Sigmoid colon (tissue), 7 donors: ENCODE measurements around the gene COP1. TPM values are rescaled to one million over a fixed set of nuclear protein-coding genes. Genes with fewer than 3 reads are reported as not detected.

Experiments
- DNase-seq: peaks from one replicate; pipeline ENCODE4 v3.0.0-alpha.2; 2019
- H3K27ac ChIP-seq, 4 donors: fragments of 200-600 bp; sonication (generic); one replicate each; pipeline ENCODE4 v1.5.1; 2016 to 2019; ENCODE audit warnings: mild to moderate bottlenecking in 1 of 4
- H3K27me3 ChIP-seq, 3 donors: fragments of 200-600 bp; sonication (generic); one replicate each; pipeline ENCODE4 v1.5.1; 2019; ENCODE audit warnings: mild to moderate bottlenecking in 1 of 3
- H3K36me3 ChIP-seq, 4 donors: fragments of 200-600 bp; sonication (generic); one replicate each; pipeline ENCODE4 v1.5.1; 2016 to 2019
- H3K4me1 ChIP-seq, 4 donors: fragments of 200-600 bp; sonication (generic); one replicate each; pipeline ENCODE4 v1.5.1; 2017 to 2019
- H3K4me3 ChIP-seq, 4 donors: fragments of 200-600 bp; sonication (generic); one replicate each; pipeline ENCODE4 v1.5.1; 2017 to 2019; ENCODE audit warnings: mild to moderate bottlenecking in 2 of 4, moderate library complexity in 1 of 4
- H3K9me3 ChIP-seq, 4 donors: fragments of 200-600 bp in 3 of 4; sonication (generic) in 3 of 4; one replicate each; pipeline versions ENCODE4 v1.5.1 to v1.6.1; 2013 to 2019
- CTCF ChIP-seq, 4 experiments: fragments of 450-650 bp in 3 of 4; fragments of 200-600 bp in 1 of 4; IDR thresholded peaks; one replicate each; pipeline ENCODE4 v1.5.1; 2016 to 2019; ENCODE audit warnings: antibody characterized with exemption in 4 of 4, mild to moderate bottlenecking in 3 of 4, moderate library complexity in 2 of 4
- EP300 ChIP-seq, 4 donors: sonication (generic); formaldehyde crosslinking; IDR thresholded peaks; one replicate each; pipeline ENCODE4 v1.6.1; 2017; ENCODE audit warnings: antibody characterized with exemption in 4 of 4
- POLR2A ChIP-seq, 2 donors: fragments of 450-650 bp; IDR thresholded peaks; one replicate each; pipeline ENCODE4 v1.6.1; 2016; ENCODE audit warnings: antibody characterized with exemption in 2 of 2, mild to moderate bottlenecking in 2 of 2, moderate library complexity in 2 of 2
- POLR2AphosphoS5 ChIP-seq, 4 donors: sonication (generic); formaldehyde crosslinking; IDR thresholded peaks; one replicate each; pipeline ENCODE4 v1.6.1; 2017; ENCODE audit warnings: antibody characterized with exemption in 4 of 4
- WGBS, 2 donors: extraction: QIAGEN DNeasy Blood & Tissue Kit; methylation state at CpG; one replicate each; pipeline ENCODE4 v1.1.7; 2013; 5-methylcytosine and 5-hydroxymethylcytosine counted together
- intact Hi-C: fragments of 100-400 bp; cut with DNase I; formaldehyde crosslinking; loops from one replicate; pipeline ENCODE4 v1.15.1; 2023
- polyA plus RNA-seq, 3 donors: library from polyadenylated mRNA; stranded (reverse); fragments of 200-250 nt; gene quantifications; one replicate each; pipeline ENCODE4 v1.2.3, GENCODE V29; 2013
- total RNA-seq, 4 donors: library from RNA; depleted of rRNA; stranded (reverse); fragments of >200 nt; gene quantifications; one replicate each; pipeline ENCODE4 v1.1.0, GENCODE V29; 2016
- donor health status: healthy with polysubstance abuse.
- donor health status: Bipolar disorder and iron deficiency.
- donor health status: healthy.

COP1 gene
- total and polyA plus RNA-seq, 7 donors, result 33.9 to 64.5 (median 55.9) TPM

GRCh38 chr1:175918364-175918801 lies 288.7 kb downstream of the COP1 start:
- intact Hi-C loops, result no loop called here
- TF ChIP-seq POLR2AphosphoS5 (IDR thresholded peaks at IDR 0.05) (no peak), CTCF (IDR thresholded peaks at IDR 0.05) (no peak), EP300 (IDR thresholded peaks at IDR 0.05) (no peak), POLR2A (IDR thresholded peaks at IDR 0.05) (no peak)
- peaks cover 0 to 6% (median 0%) of the 10 kb centered on the region in 4 donors for H3K4me1 ChIP-seq
- H3K9me3 ChIP-seq, result no peaks in the 10 kb centered on the region
- no peak overlapping the region for H3K27ac ChIP-seq
- no peaks in the 10 kb centered on the region for H3K36me3 ChIP-seq
- WGBS, 2 donors, result 86 to 91% methylated on average over 2 of the region's 2 CpGs
- H3K27me3 ChIP-seq, result no peaks in the 10 kb centered on the region
- no peak for DNase-seq
- H3K4me3 ChIP-seq, result no peak overlapping the region

GRCh38 chr1:175914115-175914514 lies 293.0 kb downstream of the COP1 start:
- TF ChIP-seq CTCF (IDR thresholded peaks at IDR 0.05) (no peak), EP300 (IDR thresholded peaks at IDR 0.05) (no peak), POLR2AphosphoS5 (IDR thresholded peaks at IDR 0.05) (no peak), POLR2A (IDR thresholded peaks at IDR 0.05) (no peak)
- no peak overlapping the region for H3K4me3 ChIP-seq
- no peak for DNase-seq
- H3K9me3 ChIP-seq, result peaks cover 7 to 13% (median 11%) of the 10 kb centered on the region in 4 donors
- H3K4me1 ChIP-seq, result no peaks in the 10 kb centered on the region
- intact Hi-C loops, result no loop called here
- H3K27me3 ChIP-seq, result no peaks in the 10 kb centered on the region
- no peaks in the 10 kb centered on the region for H3K36me3 ChIP-seq
- 85 to 90% methylated on average over 2 of the region's 2 CpGs for WGBS, 2 donors
- H3K27ac ChIP-seq, result no peak overlapping the region

GRCh38 chr1:175911138-175911537 lies 295.9 kb downstream of the COP1 start:
- 87 to 96% methylated on average over 1 of the region's 1 CpG for WGBS, 2 donors
- peaks cover 7 to 13% (median 11%) of the 10 kb centered on the region in 4 donors for H3K9me3 ChIP-seq
- no peak overlapping the region for H3K27ac ChIP-seq

GRCh38 chr1:175906370-175906769 lies 300.7 kb downstream of the COP1 start:
- TF ChIP-seq CTCF (IDR thresholded peaks at IDR 0.05), result no peak
- TF ChIP-seq POLR2AphosphoS5 (IDR thresholded peaks at IDR 0.05), result no peak
- no peak for TF ChIP-seq POLR2A (IDR thresholded peaks at IDR 0.05)
- TF ChIP-seq EP300 (IDR thresholded peaks at IDR 0.05), result no peak
- DNase-seq, result no peak
- no peak overlapping the region for H3K4me3 ChIP-seq
- no peaks in the 10 kb centered on the region for H3K27me3 ChIP-seq
- H3K27ac ChIP-seq, result no peak overlapping the region
- intact Hi-C loops, result no loop called here
- 79 to 86% methylated on average over 3 of the region's 3 CpGs for WGBS, 2 donors
- H3K4me1 ChIP-seq, result no peaks in the 10 kb centered on the region
- no peaks in the 10 kb centered on the region for H3K36me3 ChIP-seq
- H3K9me3 ChIP-seq, result peaks cover 0 to 11% (median 8%) of the 10 kb centered on the region in 4 donors

More at GRCh38 chr1:175911138-175911537, 295.9 kb downstream of the COP1 start:
- no peak for TF ChIP-seq CTCF (IDR thresholded peaks at IDR 0.05)
- no peak for TF ChIP-seq EP300 (IDR thresholded peaks at IDR 0.05)
- TF ChIP-seq POLR2A (IDR thresholded peaks at IDR 0.05), result no peak
- TF ChIP-seq POLR2AphosphoS5 (IDR thresholded peaks at IDR 0.05), result no peak
- H3K27me3 ChIP-seq, result no peaks in the 10 kb centered on the region
- no peak overlapping the region for H3K4me3 ChIP-seq
- DNase-seq, result no peak
- H3K36me3 ChIP-seq, result no peaks in the 10 kb centered on the region
- intact Hi-C loops, result no loop called here
- no peaks in the 10 kb centered on the region for H3K4me1 ChIP-seq

- 90 to 93% methylated on average over 3 of the region's 3 CpGs for WGBS, 2 donors
- Histone ChIP-seq H3K9me3 (peaks cover 0 to under 1% (median 0%) of the 10 kb centered on the region in 4 donors), H3K4me3 (no peak overlapping the region), H3K36me3 (no peaks in the 10 kb centered on the region), H3K4me1 (no peaks in the 10 kb centered on the region), H3K27me3 (no peaks in the 10 kb centered on the region), H3K27ac (no peak overlapping the region)
- no peak for TF ChIP-seq CTCF (IDR thresholded peaks at IDR 0.05)
- no peak for TF ChIP-seq POLR2A (IDR thresholded peaks at IDR 0.05)
- TF ChIP-seq POLR2AphosphoS5 (IDR thresholded peaks at IDR 0.05), result no peak
- no peak for TF ChIP-seq EP300 (IDR thresholded peaks at IDR 0.05)
- no peak for DNase-seq
- intact Hi-C loops, result no loop called here
Measured at GRCh38 chr1:175904808-175905207, 302.3 kb downstream of the COP1 start.
